Hepatocyte (in vitro differentiated cells): Measurements from ENCODE around the gene GTF3C2.

Experiments used
- CTCF ChIP-seq: fragments of 200-600 bp; sonication (generic); IDR thresholded peaks from 2 replicates; pipeline ENCODE4 v1.5.1; 2016; ENCODE audit warnings: antibody characterized with exemption, mild to moderate bottlenecking; ENCODE audit not compliant: poor library complexity
- EZH2 ChIP-seq: fragments of 200-600 bp; sonication (generic); IDR thresholded peaks from 2 replicates; pipeline ENCODE4 v1.6.1; 2016; ENCODE audit warnings: antibody characterized with exemption, mild to moderate bottlenecking, borderline replicate concordance

- TF ChIP-seq EZH2, result no peak
- no peak for TF ChIP-seq CTCF
Observed at GRCh38 chr2:27400348-27401135, 44.0 kb upstream of the GTF3C2 start.
